ENCODE measurements around the gene TPST2.

TPST2 gene

GRCh38 chr22:26579331-26579886 lies 10.5 kb downstream of the TPST2 start:
- DNase-seq: peak; percentile 59 to 63

DNA sequence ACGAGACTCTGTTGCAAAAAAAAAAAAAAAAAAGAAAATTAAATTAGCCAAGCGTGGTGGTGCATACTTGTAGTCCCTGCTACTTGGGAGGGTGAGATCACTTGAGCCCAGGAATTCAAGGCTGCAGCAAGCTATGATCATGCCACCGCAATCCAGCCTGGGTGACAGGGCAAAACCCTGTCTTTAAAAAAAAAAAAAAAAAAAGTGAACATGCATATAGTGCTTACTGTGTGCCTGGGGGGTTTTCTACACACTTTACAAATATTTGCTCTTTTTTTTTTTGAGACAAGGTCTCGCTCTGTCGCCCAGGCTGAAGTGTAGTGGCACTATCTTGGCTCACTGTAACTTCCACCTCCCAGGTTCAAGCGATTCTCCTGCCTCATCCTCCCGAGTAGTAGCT lies 12.9 kb downstream of the TPST2 start:
- no peak for DNase-seq

DNA sequence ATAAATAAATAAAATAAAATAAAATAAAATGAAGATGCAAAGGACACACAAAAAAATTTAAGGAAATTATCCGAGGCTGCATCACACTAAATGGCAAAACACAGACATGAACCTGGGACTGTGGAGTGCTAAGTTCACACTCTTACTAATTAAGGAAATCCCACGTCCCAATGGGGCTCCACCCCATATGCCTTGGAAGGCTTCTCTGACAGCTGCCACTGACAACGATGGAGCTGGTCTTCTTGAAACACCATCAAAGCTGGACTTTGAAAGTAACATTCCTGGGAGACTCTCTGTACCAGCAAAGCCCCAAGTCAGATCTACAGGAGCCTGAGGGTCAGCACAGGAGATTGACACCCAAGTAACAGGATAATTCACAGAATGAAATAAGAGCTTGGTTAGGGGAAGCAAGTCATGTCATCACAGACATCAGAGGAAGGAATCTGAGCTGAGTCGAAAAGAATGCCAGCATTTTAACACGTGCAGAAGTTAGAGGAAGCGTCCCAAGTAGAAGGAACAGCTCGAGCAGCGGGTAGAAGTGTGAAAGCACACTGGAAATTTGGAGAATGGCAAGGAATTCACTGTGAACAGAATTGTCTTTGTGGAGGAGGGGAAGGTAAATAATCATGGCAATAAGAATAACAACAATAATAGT lies 13.8 kb downstream of the TPST2 start:
- no peak for DNase-seq

GRCh38 chr22:26574001-26574723 lies 15.8 kb downstream of the TPST2 start:
- DNase-seq: no peak

- no peak for DNase-seq
Measured at GRCh38 chr22:26573026-26573662, 16.8 kb downstream of the TPST2 start.

DNA sequence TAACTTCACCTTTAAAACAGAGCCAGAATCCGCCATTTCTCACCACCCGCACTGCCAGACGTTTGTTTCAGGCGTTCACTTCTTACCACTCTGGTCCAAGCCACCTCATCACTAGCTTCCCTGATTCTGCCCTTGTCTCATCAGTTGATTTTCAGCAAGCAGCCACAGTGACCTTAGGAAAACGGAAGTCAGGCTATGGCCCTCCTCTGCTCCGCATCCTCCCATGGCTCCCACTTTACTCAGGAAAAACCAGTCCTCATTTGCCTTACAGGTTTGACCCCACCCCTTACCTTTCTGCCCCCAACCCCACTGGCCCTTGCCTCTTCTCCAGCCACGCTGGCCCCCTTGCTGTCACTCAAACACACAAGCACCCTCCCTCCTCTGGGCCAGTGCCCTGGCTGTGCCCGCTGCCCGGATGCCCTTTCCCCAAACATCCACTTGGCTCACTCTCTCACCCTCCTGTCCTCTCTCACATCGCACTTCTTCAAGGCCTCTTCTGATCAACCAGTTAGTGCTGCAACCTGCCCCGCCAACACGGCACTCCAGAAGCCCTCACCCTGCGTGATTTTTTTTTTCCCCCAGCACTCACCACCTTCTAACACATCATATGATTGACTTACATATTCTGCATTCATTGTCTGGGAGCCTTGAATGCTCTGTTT lies 18.9 kb downstream of the TPST2 start:
- no peak for DNase-seq

DNA sequence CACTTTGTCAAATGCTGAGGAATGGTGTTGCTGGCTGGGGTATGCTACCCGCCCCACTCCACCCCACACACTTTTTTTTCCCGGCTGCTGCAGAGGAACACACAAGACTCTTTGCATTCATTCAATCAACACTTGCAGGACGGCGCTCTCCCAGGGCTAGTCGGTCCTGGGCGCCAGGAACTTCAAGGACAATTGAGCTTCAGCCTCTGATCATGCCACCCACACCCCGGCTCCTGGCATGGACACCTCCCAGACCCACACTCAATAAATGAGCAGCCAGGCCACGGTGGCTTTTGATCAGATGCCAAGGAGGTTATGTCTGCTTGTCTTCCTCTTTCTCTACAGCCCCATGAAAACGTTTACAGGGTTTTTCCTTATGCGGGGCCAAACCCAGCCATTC lies 19.8 kb downstream of the TPST2 start:
- DNase-seq: no peak

DNA sequence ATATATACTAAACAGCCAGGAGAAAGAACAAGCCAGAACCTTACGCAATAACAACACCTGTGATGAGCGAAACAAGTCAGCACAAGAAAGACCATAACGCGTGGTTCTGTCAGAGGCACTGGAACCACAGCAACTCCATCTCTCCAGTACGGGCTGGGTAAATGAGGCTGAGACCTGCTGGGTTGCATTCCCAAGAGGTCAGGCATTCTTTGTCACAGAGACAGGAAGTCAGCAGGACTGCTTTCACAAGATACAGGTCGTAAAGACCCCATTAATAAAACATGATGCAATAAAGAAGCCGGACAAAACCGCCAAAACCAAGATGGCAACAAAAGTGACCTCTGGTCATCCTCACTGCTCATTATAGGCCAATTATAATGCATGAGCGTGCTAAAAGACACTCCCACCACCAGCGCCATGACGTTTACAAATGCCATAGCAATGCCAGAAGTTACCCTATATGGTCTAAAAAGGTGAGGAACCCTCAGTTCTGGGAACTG lies 21.7 kb downstream of the TPST2 start:
- DNase-seq: no peak

DNA sequence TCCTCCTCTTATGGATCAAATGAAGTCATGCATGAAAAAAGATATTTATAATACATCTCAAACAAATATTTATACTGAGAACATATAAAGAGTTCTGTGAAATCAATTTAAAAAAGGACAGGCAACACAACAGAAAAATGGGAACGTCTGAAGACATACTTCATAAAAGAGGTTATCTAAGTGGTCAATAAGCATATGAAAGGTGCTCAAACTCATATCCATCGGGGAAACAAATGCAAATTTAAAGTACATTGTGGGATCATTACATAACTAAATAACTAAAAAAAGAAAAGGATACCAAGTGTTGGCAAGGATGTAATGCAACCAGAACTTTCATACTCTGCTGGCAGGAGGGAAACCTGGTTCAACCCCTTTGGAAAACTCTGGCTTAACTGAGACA lies 22.3 kb downstream of the TPST2 start:
- no peak for DNase-seq

GRCh38 chr22:26566994-26567393 lies 22.9 kb downstream of the TPST2 start:
- DNase-seq: no peak

DNA sequence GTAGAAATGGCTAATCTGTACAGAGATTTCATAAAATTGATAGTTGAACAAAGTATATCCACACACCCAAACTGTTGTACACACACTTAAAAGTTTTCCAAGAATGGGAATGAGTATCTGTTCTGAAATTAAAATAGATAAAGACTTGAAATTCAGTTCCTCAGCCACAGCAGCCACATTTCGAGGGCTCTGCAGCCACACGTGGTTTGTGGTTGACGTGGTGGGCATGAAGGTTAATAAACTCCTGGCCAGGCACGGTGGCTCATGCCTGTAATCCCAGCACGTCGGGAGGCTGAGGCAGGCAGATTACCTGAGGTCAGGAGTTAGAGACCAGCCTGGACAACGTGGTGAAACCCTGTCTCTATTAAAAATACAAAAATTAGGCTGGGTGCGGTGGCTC lies 24.0 kb downstream of the TPST2 start:
- DNase-seq: no peak

- DNase-seq: no peak
Measured at GRCh38 chr22:26565181-26565580, 24.8 kb downstream of the TPST2 start.

DNA sequence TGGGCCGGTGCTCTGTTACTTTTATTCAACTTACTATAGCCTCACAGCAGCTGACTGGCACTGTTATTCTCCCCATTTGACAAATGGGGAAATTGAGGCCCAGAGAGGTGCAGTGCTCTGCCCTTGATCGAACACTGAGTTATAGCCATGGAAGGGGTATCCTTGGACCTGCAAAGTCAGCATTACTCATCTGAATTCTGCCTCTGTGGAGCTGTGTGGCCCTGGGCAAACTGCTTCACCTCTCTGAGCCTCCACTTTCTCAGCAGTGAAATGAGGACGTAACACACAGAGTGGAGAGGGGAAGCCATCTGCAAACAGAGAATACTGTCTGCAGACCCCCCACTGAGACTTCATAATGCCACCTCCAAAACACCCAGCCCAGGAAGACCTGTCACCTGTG lies 25.3 kb downstream of the TPST2 start:
- no peak for DNase-seq

GRCh38 chr22:26564181-26564580 lies 25.8 kb downstream of the TPST2 start:
- no peak for DNase-seq

GRCh38 chr22:26563022-26563421 lies 26.9 kb downstream of the TPST2 start:
- DNase-seq: no peak

DNA sequence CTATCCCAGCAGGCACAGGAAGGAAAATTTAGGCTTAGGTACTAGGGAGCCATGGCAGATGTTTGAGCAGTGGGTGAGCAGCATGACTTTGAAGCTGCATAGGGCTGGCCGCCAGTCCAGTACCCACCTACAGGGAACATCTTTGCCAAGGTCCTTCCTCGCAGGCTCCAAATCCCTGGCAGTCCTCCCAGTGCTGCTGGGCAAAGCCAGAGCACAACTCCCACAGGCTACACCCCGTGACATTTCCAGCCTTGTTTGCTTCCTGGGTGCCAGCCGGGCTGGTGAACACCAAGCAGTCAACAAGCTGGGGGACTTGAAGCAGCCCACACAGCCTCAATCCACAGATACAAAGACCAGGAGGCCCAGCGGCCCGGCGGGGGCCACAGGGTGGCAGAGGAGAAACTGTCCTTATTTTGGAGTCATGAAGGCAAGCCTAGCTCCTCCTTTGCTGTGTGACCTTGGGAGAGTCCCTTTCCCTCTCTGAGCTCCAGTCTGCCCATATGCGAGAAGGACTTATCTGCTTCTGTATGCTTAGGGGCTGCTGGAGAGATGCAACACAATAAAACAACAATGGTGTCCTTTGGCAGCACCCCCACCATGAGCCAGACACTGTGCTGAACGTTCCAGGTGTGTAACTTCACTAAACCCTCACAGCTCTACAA lies 28.0 kb downstream of the TPST2 start:
- DNase-seq: no peak

- no peak for DNase-seq
Measured at GRCh38 chr22:26559961-26560575, 29.9 kb downstream of the TPST2 start.

DNA sequence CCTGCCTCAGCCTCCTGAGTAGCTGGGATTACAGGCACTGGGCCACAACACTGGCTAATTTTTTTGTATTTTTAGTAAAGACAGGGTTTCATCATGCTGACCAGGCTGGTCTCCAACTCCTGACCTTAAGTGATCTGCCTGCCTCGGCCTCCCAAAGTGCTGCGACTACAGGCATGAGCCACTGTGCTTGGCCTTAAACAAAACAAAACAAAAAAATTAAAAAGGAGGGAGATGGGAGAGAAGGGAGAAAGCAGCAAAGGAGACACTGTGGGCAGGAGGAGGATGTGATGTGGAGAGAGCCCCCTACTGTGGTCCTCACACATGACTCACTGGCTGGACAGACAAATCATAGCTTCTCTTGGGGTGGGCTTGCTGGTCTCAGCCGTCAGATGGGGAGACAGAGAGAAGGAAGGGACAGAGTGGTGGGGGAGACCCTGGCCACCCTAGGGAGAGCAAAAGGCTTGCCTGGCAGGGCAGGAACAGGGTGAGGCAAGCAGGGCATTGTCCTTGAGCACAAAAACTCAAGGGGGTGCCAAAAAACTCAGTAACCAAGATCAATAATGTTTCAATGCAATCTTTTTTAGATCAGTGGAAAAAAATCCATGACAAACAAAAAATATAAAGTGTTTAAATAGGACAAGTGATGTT lies 31.6 kb downstream of the TPST2 start:
- DNase-seq: no peak

- DNase-seq: no peak
Measured at GRCh38 chr22:26556904-26557303, 33.0 kb downstream of the TPST2 start.

GRCh38 chr22:26555478-26555877 lies 34.5 kb downstream of the TPST2 start:
- DNase-seq: no peak

- DNase-seq: no peak
Measured at GRCh38 chr22:26554956-26555355, 35.0 kb downstream of the TPST2 start.
